H1 (cell line): ENCODE measurements around the gene CROCC2. TPM values are rescaled to one million over a fixed set of nuclear protein-coding genes. Genes with fewer than 3 reads are reported as not detected.

Experiments used
- CTCF ChIA-PET: fragments of 300-600 bp; sonication (Branson Sonifier 250); formaldehyde crosslinking; loops from one replicate; lab custom pipeline; 2021; ENCODE audit not compliant: partially characterized antibody; lab: Charles Lee
- POLR2A ChIA-PET: fragments of 300-600 bp; sonication (Branson Sonifier 250); formaldehyde crosslinking; loops from one replicate; lab custom pipeline; 2021; ENCODE audit warnings: inconsistent platforms; ENCODE audit not compliant: partially characterized antibody; lab: Charles Lee
- DNase-seq, 2 experiments: peaks; one replicate each; pipeline versions ENCODE4 v3.0.0 to v3.0.0-alpha.2; 2010 to 2022; ENCODE audit warnings: low spot score in 2 of 2, low read depth in 1 of 2, mixed read lengths in 1 of 2
- FAIRE-seq: peaks from 2 replicates; lab custom pipeline; 2011; peaks lifted over from hg19 to GRCh38; lab: Jason Lieb, UNC
- H2AFZ ChIP-seq: 2 replicates; pipeline ENCODE4 v1.8.1; 2012; ENCODE audit warnings: low read length, inconsistent platforms
- H2AK5ac ChIP-seq: 2 replicates; pipeline ENCODE4 v1.6.1; 2013; ENCODE audit warnings: low read depth, low read length
- H2BK120ac ChIP-seq: replicated peaks from 2 replicates; pipeline ENCODE3; 2013; ENCODE audit warnings: low read depth, low read length, inconsistent platforms
- H2BK12ac ChIP-seq: 2 replicates; pipeline ENCODE4 v1.6.1; 2013; ENCODE audit warnings: low read depth, low read length
- H2BK15ac ChIP-seq: 2 replicates; pipeline ENCODE4 v1.6.1; 2013; ENCODE audit warnings: low read length
- H2BK20ac ChIP-seq: 2 replicates; pipeline ENCODE4 v1.6.1; 2013; ENCODE audit warnings: low read length
- H2BK5ac ChIP-seq: 2 replicates; pipeline ENCODE4 v1.6.1; 2013; ENCODE audit warnings: low read depth, low read length
- H3K14ac ChIP-seq: 2 replicates; pipeline ENCODE4 v1.6.1; 2013; ENCODE audit warnings: inconsistent platforms; ENCODE audit not compliant: insufficient read length
- H3K18ac ChIP-seq: 2 replicates; pipeline ENCODE4 v1.6.1; 2013; ENCODE audit warnings: low read length; ENCODE audit errors: extremely low read depth
- H3K23ac ChIP-seq: 2 replicates; pipeline ENCODE4 v1.6.1; 2013; ENCODE audit warnings: inconsistent platforms; ENCODE audit not compliant: insufficient read length
- H3K23me2 ChIP-seq: 2 replicates; pipeline ENCODE4 v1.6.1; 2013; ENCODE audit warnings: low read depth, low read length
- H3K27ac ChIP-seq: 2 replicates; pipeline ENCODE4 v1.6.1; 2011; ENCODE audit warnings: low read depth, low read length, inconsistent platforms
- H3K27me3 ChIP-seq, 4 experiments: replicated peaks in 1 of 4; 1 replicate in 1 of 4; 2 replicates in 3 of 4; pipeline versions ENCODE4 v1.6.1 to v1.8.1; 2011 to 2013; ENCODE audit warnings: low read length in 3 of 4, mild to moderate bottlenecking in 3 of 4, inconsistent platforms in 2 of 4, mixed read lengths in 2 of 4, moderate library complexity in 1 of 4; ENCODE audit not compliant: control insufficient read depth in 3 of 4, insufficient read depth in 3 of 4; ENCODE audit errors: extremely low read depth in 1 of 4
- H3K36me3 ChIP-seq, 4 experiments: 2 replicates each; pipeline versions ENCODE4 v1.6.1 to v1.8.1; 2011 to 2013; ENCODE audit warnings: mild to moderate bottlenecking in 4 of 4, low read length in 3 of 4, moderate library complexity in 2 of 4, control low read depth in 1 of 4, inconsistent platforms in 1 of 4; ENCODE audit not compliant: insufficient read depth in 4 of 4, control insufficient read depth in 2 of 4
- H3K4ac ChIP-seq: replicated peaks from 2 replicates; pipeline ENCODE3; 2013; ENCODE audit warnings: low read length, low read depth, mixed read lengths, inconsistent platforms; ENCODE audit not compliant: insufficient read length
- H3K4me1 ChIP-seq, 4 experiments: replicated peaks in 1 of 4; 1 replicate in 1 of 4; 2 replicates in 3 of 4; pipeline versions ENCODE4 v1.6.1 to v1.8.1; 2011 to 2013; ENCODE audit warnings: low read length in 3 of 4, inconsistent platforms in 2 of 4, mixed read lengths in 1 of 4; ENCODE audit not compliant: insufficient read depth in 4 of 4, control insufficient read depth in 3 of 4
- H3K4me2 ChIP-seq, 2 experiments: 2 replicates each; pipeline versions ENCODE4 v1.6.1 to v1.8.1; 2011 to 2013; ENCODE audit warnings: low read depth in 2 of 2, low read length in 2 of 2, control low read depth in 1 of 2, inconsistent platforms in 1 of 2, mild to moderate bottlenecking in 1 of 2; ENCODE audit not compliant: insufficient read depth in 1 of 2
- H3K4me3 ChIP-seq, 4 experiments: fragments of 200-600, 300-600 bp in 1 of 4; sonication (generic), shearing (Covaris generic), sonication (Bioruptor Twin) in 1 of 4; 2 replicates each; pipeline versions ENCODE4 v1.5.1 to v1.8.1; 2011 to 2016; ENCODE audit warnings: low read length in 4 of 4, low read depth in 3 of 4, control low read depth in 2 of 4, inconsistent platforms in 2 of 4, mild to moderate bottlenecking in 2 of 4, mixed read lengths in 1 of 4, moderate library complexity in 1 of 4; ENCODE audit not compliant: insufficient read depth in 2 of 4; ENCODE audit errors: extremely low read depth in 1 of 4
- H3K56ac ChIP-seq: replicated peaks from 2 replicates; pipeline ENCODE3; 2013; ENCODE audit warnings: low read depth, mild to moderate bottlenecking, mixed read lengths, low read length, inconsistent platforms; ENCODE audit not compliant: insufficient read length
- H3K79me1 ChIP-seq: 2 replicates; pipeline ENCODE4 v1.6.1; 2013; ENCODE audit warnings: low read depth, low read length, control low read depth
- H3K79me2 ChIP-seq, 2 experiments: 2 replicates each; pipeline versions ENCODE4 v1.6.1 to v1.8.1; 2012 to 2013; ENCODE audit warnings: low read length in 2 of 2, mild to moderate bottlenecking in 2 of 2, inconsistent platforms in 1 of 2; ENCODE audit not compliant: insufficient read depth in 2 of 2, control insufficient read depth in 1 of 2
- H3K9ac ChIP-seq, 4 experiments: replicated peaks in 1 of 4; 1 replicate in 1 of 4; 2 replicates in 3 of 4; pipeline versions ENCODE4 v1.6.1 to v1.8.1; 2011 to 2013; ENCODE audit warnings: low read depth in 3 of 4, low read length in 3 of 4, control low read depth in 2 of 4, mild to moderate bottlenecking in 2 of 4, moderate library complexity in 2 of 4, inconsistent platforms in 1 of 4; ENCODE audit errors: extremely low read depth in 1 of 4
- H3K9me3 ChIP-seq, 2 experiments: 2 replicates each; pipeline versions ENCODE4 v1.6.1 to v1.8.1; 2012 to 2013; ENCODE audit warnings: mild to moderate bottlenecking in 2 of 2, moderate library complexity in 2 of 2, control low read depth in 1 of 2, inconsistent platforms in 1 of 2, low read depth in 1 of 2, low read length in 1 of 2, mixed read lengths in 1 of 2; ENCODE audit not compliant: insufficient read depth in 2 of 2
- H4K20me1 ChIP-seq, 2 experiments: replicated peaks in 1 of 2; 2 replicates each; pipeline versions ENCODE3 to v1.8.1; 2011 to 2013; ENCODE audit warnings: inconsistent platforms in 2 of 2, low read length in 2 of 2, mild to moderate bottlenecking in 1 of 2; ENCODE audit not compliant: insufficient read depth in 2 of 2, control insufficient read depth in 1 of 2
- H4K5ac ChIP-seq: 2 replicates; pipeline ENCODE4 v1.6.1; 2013; ENCODE audit warnings: low read length, low read depth, mixed read lengths, inconsistent platforms; ENCODE audit not compliant: insufficient read length
- H4K8ac ChIP-seq: 2 replicates; pipeline ENCODE4 v1.8.0; 2013; ENCODE audit warnings: mild to moderate bottlenecking, moderate library complexity, low read length, inconsistent platforms; ENCODE audit not compliant: insufficient read depth; ENCODE audit errors: extremely low read depth
- H4K91ac ChIP-seq: replicated peaks from 2 replicates; pipeline ENCODE3; 2013; ENCODE audit warnings: low read length, mixed read lengths, inconsistent platforms; ENCODE audit not compliant: insufficient read length
- ASH2L ChIP-seq: fragments of 200-600, 300-600 bp; sonication (generic); IDR thresholded peaks from one replicate; pipeline ENCODE4 v1.7.1; 2017; ENCODE audit warnings: low read length
- E2F6 ChIP-seq: IDR thresholded peaks from 2 replicates; pipeline ENCODE4 v1.6.1; 2012; ENCODE audit warnings: inconsistent platforms
- EGR1 ChIP-seq: IDR thresholded peaks from 2 replicates; pipeline ENCODE4 v1.6.1; 2011; ENCODE audit warnings: low read depth, low read length, borderline replicate concordance
- EP300 ChIP-seq, 2 experiments: IDR thresholded peaks; 1 replicate in 1 of 2; 2 replicates in 1 of 2; pipeline ENCODE4 v1.6.1; 2011 to 2012; ENCODE audit warnings: low read depth in 2 of 2, low read length in 2 of 2, mild to moderate bottlenecking in 2 of 2, borderline replicate concordance in 1 of 2, inconsistent platforms in 1 of 2, moderate library complexity in 1 of 2
- FOSL1 ChIP-seq: IDR thresholded peaks from 2 replicates; pipeline ENCODE4 v1.6.1; 2011; ENCODE audit warnings: mild to moderate bottlenecking, low read depth, low read length, moderate library complexity; ENCODE audit not compliant: insufficient read depth
- HDAC2 ChIP-seq, 2 experiments: fragments of 300-600 bp in 1 of 2; sonication (generic) in 1 of 2; IDR thresholded peaks; 2 replicates each; pipeline ENCODE4 v1.6.1; 2011 to 2012; ENCODE audit warnings: low read depth in 2 of 2, low read length in 2 of 2, mild to moderate bottlenecking in 2 of 2, moderate library complexity in 2 of 2, borderline replicate concordance in 1 of 2, inconsistent platforms in 1 of 2
- MAFK ChIP-seq: IDR thresholded peaks from 2 replicates; pipeline ENCODE4 v1.6.1; 2012; ENCODE audit warnings: low read depth, mild to moderate bottlenecking, improper control_type of control experiment, low read length
- PHF8 ChIP-seq: fragments of 200-600 bp; sonication (generic); conservative IDR thresholded peaks from 2 replicates; pipeline ENCODE4 v1.7.1; 2012; ENCODE audit warnings: low read depth, mild to moderate bottlenecking, inconsistent platforms, low read length, moderate library complexity
- POLR2A ChIP-seq, 2 experiments: IDR thresholded peaks; 1 replicate in 1 of 2; 2 replicates in 1 of 2; pipeline ENCODE4 v1.6.1; 2011; ENCODE audit warnings: low read depth in 2 of 2, low read length in 2 of 2, mild to moderate bottlenecking in 2 of 2; ENCODE audit errors: control extremely low read depth in 1 of 2
- SIX5 ChIP-seq: IDR thresholded peaks from 2 replicates; pipeline ENCODE4 v1.6.1; 2011; ENCODE audit warnings: mild to moderate bottlenecking, low read depth, low read length
- SP2 ChIP-seq: IDR thresholded peaks from 2 replicates; pipeline ENCODE4 v1.6.1; 2012; ENCODE audit warnings: mild to moderate bottlenecking, low read length, inconsistent platforms
- SP4 ChIP-seq: IDR thresholded peaks from 2 replicates; pipeline ENCODE4 v1.6.1; 2012; ENCODE audit warnings: low read length, inconsistent platforms
- TAF7 ChIP-seq: optimal IDR thresholded peaks from 2 replicates; pipeline ENCODE3; 2011; ENCODE audit warnings: low read depth, mild to moderate bottlenecking, inconsistent platforms, low read length, moderate library complexity, borderline replicate concordance
- WGBS, 2 experiments: shearing (Covaris generic) in 1 of 2; methylation state at CpG; one replicate each; pipeline versions ENCODE4 v1.1.6 to v1.1.7; 2013 to 2015; ENCODE audit warnings: low lambda C conversion rate in 2 of 2, mixed read lengths in 2 of 2, inconsistent platforms in 1 of 2, low coverage in 1 of 2, missing lambda C conversion rate in 1 of 2; ENCODE audit not compliant: insufficient replicate concordance in 2 of 2, insufficient coverage in 1 of 2, insufficient read length in 1 of 2; ENCODE audit errors: extremely low coverage in 1 of 2, missing lambda C conversion rate in 1 of 2; 5-methylcytosine and 5-hydroxymethylcytosine counted together
- polyA plus RNA-seq, 7 experiments: library from polyadenylated mRNA; depleted of rRNA in 3 of 7; stranded (reverse) in 5 of 7; unstranded in 2 of 7; fragments of >200 nt in 5 of 7; fragments of 200-250 nt in 2 of 7; gene quantifications; 1 replicate in 5 of 7; 2 replicates in 1 of 7; 4 replicates in 1 of 7; pipeline versions ENCODE4 v1.2.1 to v1.2.3, GENCODE V29; 2011 to 2013; ENCODE audit warnings: missing spikeins in 2 of 7, mixed read lengths in 2 of 7
- total RNA-seq: library from RNA; stranded (reverse); fragmentation: NEBNext Ultra II Directional; extraction: Animal tissue kit (Norgen Biotek cat#: 25700); gene quantifications from 2 replicates; pipeline ENCODE4 v1.2.1, GENCODE V29; 2021

CROCC2 gene
- total and polyA plus RNA-seq, 2 of the 8 experiments (the other 6 are each of a cell fraction or from before 2014, with no cell fraction given), result not detected

GRCh38 chr2:240922982-240923537 is 16.9 kb downstream of the CROCC2 start:
- Histone ChIP-seq H3K79me2 (no peaks in the 10 kb centered on the region), H2BK120ac (no peak overlapping the region), H3K4me3 (no peak overlapping the region), H3K18ac (no peak overlapping the region), H3K36me3 (no peaks in the 10 kb centered on the region), H2BK20ac (no peak overlapping the region), H3K23me2 (no peaks in the 10 kb centered on the region), H2AFZ (no peak overlapping the region), H2BK5ac (no peak overlapping the region; the same call in 1 of the 2 replicates), H3K79me1 (no peaks in the 10 kb centered on the region), H3K4me1 (no peaks in the 10 kb centered on the region; a peak in 3 of 7 replicates), H3K9me3 (no peaks in the 10 kb centered on the region), H3K4ac (no peak overlapping the region), H3K27ac (no peak overlapping the region), H2AK5ac (no peak overlapping the region), H4K91ac (no peak overlapping the region), H3K56ac (no peak overlapping the region), H3K23ac (no peak overlapping the region), H4K5ac (no peak overlapping the region), H3K14ac (no peak overlapping the region), H3K27me3 (no peaks in the 10 kb centered on the region), H2BK12ac (no peak overlapping the region), H3K9ac (no peak overlapping the region), H4K8ac (peak overlapping the region; percentile 85; the same call in 1 of the 2 replicates), H4K20me1 (no peaks in the 10 kb centered on the region), H2BK15ac (no peak overlapping the region), H3K4me2 (no peak overlapping the region)
- 74% methylated on average over 13 of the region's 15 CpGs; no CpG with 5 or more reads in 1 of the 2 experiments for WGBS, 2 experiments
- POLR2A ChIA-PET, result no interaction called here
- no peak for FAIRE-seq
- CTCF ChIA-PET, result interaction anchor here (0.8 to 1.4 kb wide), 4 partner anchors 8 to 72 kb away, joined by 3 to 4 read pairs (median 3); no protein-coding TSS in a partner anchor
- no peak for DNase-seq
- no peak for TF ChIP-seq EGR1
- no peak for TF ChIP-seq ASH2L
- no peak for TF ChIP-seq E2F6
- TF ChIP-seq TAF7, result no peak
- no peak for TF ChIP-seq FOSL1
- no peak for TF ChIP-seq SP4
- no peak for TF ChIP-seq PHF8
- TF ChIP-seq SIX5, result no peak
- TF ChIP-seq SP2, result no peak
- TF ChIP-seq EP300 (IDR thresholded peaks at IDR 0.05; ENCODE audit: borderline replicate concordance in 1 of 2, low read depth in 2 of 2, low read length in 2 of 2), result no peak
- no peak for TF ChIP-seq HDAC2 (IDR thresholded peaks at IDR 0.05; ENCODE audit: borderline replicate concordance in 1 of 2, low read depth in 2 of 2, low read length in 2 of 2)
- TF ChIP-seq MAFK, result no peak
- no peak for TF ChIP-seq POLR2A (IDR thresholded peaks at IDR 0.05; ENCODE audit: control extremely low read depth in 1 of 2, low read depth in 2 of 2, low read length in 2 of 2)
